DMS114 treated with DMSO at 0.1 percent for 48 hours (cell line): ENCODE data around the gene EMX1.

Source experiments
- DNase-seq: peaks from one replicate; lab custom pipeline; 2025; ENCODE audit not compliant: unreplicated experiment; lab: John Stamatoyannopoulos, UW

EMX1 gene

GRCh38 chr2:72975017-72975416 lies 57.7 kb downstream of the EMX1 start:
- no peak for DNase-seq

DNA sequence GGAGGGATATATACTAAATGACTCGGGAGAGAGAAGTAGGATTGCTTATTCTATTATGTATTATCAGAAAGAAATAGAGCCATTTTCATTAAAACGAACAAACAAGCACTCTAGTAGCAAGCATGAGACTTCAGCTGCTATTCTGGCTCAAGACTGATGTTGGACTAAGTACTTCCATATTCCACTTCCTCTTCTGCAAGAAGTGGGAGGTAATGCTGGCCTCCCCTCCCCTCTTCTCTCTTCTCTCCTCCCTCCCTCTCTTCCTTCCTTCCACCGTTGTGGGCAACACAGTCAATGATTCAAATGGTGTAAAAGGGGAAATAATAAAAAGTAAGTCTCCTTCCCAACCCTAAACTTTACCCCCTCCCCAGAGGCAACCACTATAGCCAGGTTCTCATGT lies 62.6 kb downstream of the EMX1 start:
- DNase-seq = no peak

DNA sequence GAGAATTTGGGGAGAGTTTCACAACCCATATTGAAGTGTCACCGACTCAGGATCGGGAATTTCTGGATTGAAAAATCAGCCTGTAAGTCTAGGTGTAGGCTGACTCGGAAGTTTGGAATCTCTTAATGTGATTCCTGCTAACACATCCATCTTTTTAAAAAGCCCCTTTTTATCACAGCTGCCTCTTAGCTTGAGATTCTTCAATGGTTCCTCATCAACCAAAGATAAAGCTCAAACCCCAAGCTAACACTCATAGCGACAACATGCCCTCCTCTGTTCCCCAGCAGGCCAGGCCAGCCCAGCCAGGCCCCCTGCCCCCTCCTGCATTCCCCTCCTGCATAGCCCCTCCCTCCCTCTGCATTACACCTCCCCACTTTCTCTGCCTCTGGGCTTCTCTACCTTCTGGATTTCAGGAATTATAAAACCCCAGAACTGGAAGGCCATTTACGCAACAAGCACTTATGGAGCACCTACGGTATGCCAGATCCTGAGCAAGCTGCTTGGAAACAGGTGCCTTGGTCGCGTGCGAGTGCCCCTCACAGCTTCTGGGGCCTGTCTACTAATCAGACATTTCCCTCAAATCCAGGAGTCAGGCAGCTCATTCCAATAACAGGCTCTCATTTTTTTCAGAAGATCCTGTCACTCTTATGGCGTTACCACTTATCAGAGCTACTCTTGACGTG lies 63.4 kb downstream of the EMX1 start:
- DNase-seq = no peak

- DNase-seq = no peak
Measured at GRCh38 chr2:72981536-72981935, 64.2 kb downstream of the EMX1 start.

DNA sequence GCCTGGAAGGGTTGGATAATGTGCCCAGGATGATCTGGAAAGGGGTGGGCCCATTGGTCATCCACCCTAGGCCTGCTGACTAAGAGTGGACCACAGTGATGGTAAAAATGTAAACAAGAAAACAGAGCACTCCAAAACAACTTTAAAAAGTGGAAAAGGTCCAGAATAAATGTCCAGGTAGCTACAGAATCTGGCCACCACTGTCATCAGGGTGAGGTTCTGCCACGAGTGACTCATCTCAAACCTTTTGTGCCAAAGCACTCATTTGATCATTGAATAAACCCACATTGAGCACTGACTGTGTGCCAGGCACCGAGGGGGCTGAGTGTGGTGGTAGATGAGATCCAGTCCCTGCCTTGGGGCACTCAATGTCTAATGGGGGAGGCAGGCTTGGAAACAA lies 64.9 kb downstream of the EMX1 start:
- no peak for DNase-seq

- DNase-seq = no peak
Measured at GRCh38 chr2:72982781-72983499, 65.6 kb downstream of the EMX1 start.

- no peak for DNase-seq
Measured at GRCh38 chr2:72983500-72984161, 66.3 kb downstream of the EMX1 start.

GRCh38 chr2:72984172-72984671 lies 66.9 kb downstream of the EMX1 start:
- DNase-seq = no peak
